Jurkat, Clone E6-1 (cell line): ENCODE measurements around the gene PPP3CA.

ENCODE experiments used
- DNase-seq: peaks from one replicate; pipeline ENCODE4 v3.0.0-alpha.2; 2011; ENCODE audit warnings: low read depth, low spot score
- H3K4me3 ChIP-seq: 2 replicates; pipeline ENCODE4 v1.5.1; 2011; ENCODE audit warnings: mild to moderate bottlenecking, low read length, control low read depth, moderate library complexity

Gene PPP3CA

DNA sequence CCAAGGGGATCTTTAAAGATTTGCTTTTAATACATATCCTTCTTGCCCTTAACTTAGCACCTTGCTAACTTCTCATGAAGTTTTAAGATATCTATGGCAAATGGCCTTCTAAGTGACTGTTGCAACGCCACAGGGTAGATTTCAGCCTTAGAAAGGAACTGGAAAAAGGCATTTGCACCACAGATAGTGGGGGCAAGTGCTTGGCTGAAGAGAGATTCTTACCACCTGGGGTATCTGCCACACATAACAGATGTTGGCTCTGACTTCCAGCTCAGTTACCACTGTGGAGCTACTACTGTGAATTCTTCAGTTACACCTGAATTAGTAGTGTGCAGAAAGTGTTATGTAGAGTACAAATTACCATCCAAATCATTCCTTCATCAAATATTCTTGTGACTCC, 302.6 kb downstream of the PPP3CA start:
- no peak for DNase-seq

GRCh38 chr4:101042847-101043246, 304.5 kb downstream of the PPP3CA start:
- no peak for DNase-seq
- no peak overlapping the region for H3K4me3 ChIP-seq

More for the DNA sequence above, 302.6 kb downstream of the PPP3CA start:
- H3K4me3 ChIP-seq: no peak overlapping the region

DNA sequence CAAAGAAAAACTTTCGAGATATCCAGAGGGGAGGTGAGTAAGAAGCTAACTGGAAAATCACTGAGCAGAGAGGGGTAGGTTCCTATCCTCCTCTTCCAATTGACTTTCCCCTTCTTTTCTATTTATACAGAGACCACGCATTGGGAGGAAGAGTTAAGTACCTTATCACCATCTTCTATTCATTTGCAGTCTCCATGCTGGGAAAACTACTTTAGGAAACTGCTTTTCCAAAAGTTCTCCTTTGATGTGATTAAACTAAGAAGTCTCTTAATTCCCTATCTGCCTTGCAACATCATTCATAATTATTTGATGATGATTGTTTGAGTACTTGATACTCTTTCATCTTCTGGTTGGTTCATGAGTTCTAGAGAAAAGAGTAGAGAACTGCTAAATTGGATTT, 306.6 kb downstream of the PPP3CA start:
- H3K4me3 ChIP-seq: no peak overlapping the region
- DNase-seq: no peak

- DNase-seq: no peak
- no peak overlapping the region for H3K4me3 ChIP-seq
Observed at GRCh38 chr4:101039367-101039766, 308.0 kb downstream of the PPP3CA start.

GRCh38 chr4:101037938-101038413, 309.4 kb downstream of the PPP3CA start:
- H3K4me3 ChIP-seq: no peak overlapping the region
- DNase-seq: peak; percentile 34

GRCh38 chr4:101037249-101037648, 310.1 kb downstream of the PPP3CA start:
- H3K4me3 ChIP-seq: no peak overlapping the region
- no peak for DNase-seq

DNA sequence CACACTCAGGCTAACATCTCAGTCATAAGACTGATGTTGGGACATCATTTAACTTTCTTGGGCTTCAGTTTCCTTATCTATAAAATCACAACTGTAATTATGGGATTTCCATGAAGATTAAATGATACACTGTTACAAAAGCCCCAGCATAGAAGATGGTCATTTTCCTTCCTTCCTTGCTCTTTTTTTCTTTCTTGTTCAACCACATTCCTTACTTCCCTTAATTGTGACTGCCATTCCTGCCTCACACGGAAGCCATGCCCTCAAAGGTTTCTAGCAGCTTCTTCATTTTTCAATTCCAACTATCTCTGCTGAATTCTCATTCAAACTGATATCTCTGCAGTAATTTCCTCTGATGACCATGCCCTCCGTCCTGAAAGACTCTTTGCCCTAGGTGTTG, 311.8 kb downstream of the PPP3CA start:
- no peak overlapping the region for H3K4me3 ChIP-seq
- DNase-seq: no peak

DNA sequence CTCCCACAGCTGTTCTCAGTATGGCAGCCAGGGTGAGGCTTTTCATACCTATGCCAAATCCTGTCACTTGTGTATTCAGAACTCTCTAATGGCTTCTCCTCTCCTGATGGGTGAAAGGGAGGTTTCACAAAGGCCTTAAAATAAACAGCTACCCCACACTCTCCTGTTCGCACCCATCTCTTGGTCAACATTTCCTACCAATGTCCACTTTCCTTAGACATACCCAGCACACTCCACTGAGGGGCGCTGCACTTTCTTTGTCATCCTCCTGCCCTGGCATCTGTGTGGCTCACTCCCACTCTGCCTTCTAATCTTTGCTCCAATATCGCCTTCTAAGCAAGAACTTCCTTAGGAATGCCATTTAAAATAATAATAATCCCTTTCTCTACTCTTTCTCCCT, 313.3 kb downstream of the PPP3CA start:
- DNase-seq: no peak
- no peak overlapping the region for H3K4me3 ChIP-seq

DNA sequence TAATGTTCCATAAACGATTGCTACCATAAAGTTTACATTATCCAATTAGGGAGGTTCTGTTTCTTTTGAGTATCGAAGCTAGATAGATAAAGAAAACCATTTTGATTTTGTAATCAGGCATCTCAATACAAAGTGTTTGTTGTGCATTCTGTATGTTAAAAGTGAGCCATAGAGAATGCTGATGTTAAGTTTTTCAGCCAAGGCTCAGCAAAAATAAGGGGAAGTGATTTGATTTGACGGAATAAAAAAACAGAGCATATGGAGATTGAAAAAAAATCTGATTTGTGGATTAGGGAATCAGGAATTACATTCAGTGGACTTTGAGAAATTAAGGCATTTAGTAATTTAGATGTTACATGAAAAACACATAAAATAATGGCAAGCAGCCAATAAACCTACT, 314.8 kb downstream of the PPP3CA start:
- no peak overlapping the region for H3K4me3 ChIP-seq

DNA sequence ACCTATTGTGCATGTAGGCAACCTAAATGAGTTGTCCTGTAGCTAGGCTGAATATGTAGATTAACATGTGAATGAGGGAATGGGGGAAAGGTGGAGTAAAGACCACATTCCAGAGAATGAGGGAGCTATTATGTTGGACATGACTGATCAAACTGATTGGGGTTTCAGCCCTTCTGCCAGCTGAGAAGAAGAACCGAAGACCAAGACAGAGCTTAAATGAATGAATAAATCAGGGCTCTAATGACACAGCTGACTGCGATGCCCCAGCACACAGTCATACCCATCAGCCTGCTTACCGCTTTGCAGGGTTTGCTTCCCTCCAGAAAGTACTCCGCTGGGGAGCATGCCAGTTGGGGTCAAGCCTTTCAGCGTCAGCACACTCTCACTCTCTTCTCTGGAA, 315.4 kb downstream of the PPP3CA start:
- no peak for DNase-seq
- H3K4me3 ChIP-seq: no peak overlapping the region

More for the DNA sequence above, 314.8 kb downstream of the PPP3CA start:
- no peak for DNase-seq

- no peak overlapping the region for H3K4me3 ChIP-seq
- no peak for DNase-seq
Observed at GRCh38 chr4:101028886-101029285, 318.4 kb downstream of the PPP3CA start.

GRCh38 chr4:101027721-101028120, 319.6 kb downstream of the PPP3CA start:
- no peak for DNase-seq

GRCh38 chr4:101025755-101026154, 321.6 kb downstream of the PPP3CA start:
- no peak for DNase-seq
- no peak overlapping the region for H3K4me3 ChIP-seq

More at GRCh38 chr4:101027721-101028120, 319.6 kb downstream of the PPP3CA start:
- H3K4me3 ChIP-seq: no peak overlapping the region

GRCh38 chr4:101022151-101023024, 324.9 kb downstream of the PPP3CA start:
- no peak for DNase-seq
- no peak overlapping the region for H3K4me3 ChIP-seq

GRCh38 chr4:101020956-101021355, 326.4 kb downstream of the PPP3CA start:
- H3K4me3 ChIP-seq: no peak overlapping the region
- peak; percentile 12 for DNase-seq

- peak; percentile 46 for DNase-seq
- H3K4me3 ChIP-seq: no peak overlapping the region
Observed at GRCh38 chr4:101019941-101020401, 327.4 kb downstream of the PPP3CA start.

GRCh38 chr4:101019313-101019712, 328.0 kb downstream of the PPP3CA start:
- no peak overlapping the region for H3K4me3 ChIP-seq
- DNase-seq: no peak

GRCh38 chr4:101018836-101019235, 328.5 kb downstream of the PPP3CA start:
- no peak for DNase-seq
- H3K4me3 ChIP-seq: no peak overlapping the region

DNA sequence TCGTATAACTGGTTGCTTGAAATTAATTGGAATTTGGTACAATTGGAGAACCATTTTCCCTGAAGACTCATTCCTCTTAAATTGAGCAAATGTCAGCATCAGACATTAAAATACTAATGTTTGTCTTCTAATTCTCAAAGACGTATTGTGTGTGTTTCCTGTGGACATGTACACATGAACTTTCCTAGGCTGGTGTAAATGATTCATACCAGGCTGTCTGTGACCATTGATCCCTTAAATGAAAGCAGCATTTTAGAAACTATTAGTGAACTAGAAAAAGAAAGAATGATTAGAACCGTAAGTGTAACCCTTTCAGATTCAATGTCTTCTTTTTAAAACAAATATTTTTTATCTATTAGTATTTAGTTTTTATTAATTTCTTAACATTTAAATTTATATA, 332.9 kb downstream of the PPP3CA start:
- no peak overlapping the region for H3K4me3 ChIP-seq
- no peak for DNase-seq

- no peak for DNase-seq
- H3K4me3 ChIP-seq: no peak overlapping the region
Observed at GRCh38 chr4:101010987-101011386, 336.3 kb downstream of the PPP3CA start.

GRCh38 chr4:101009471-101009870, 337.9 kb downstream of the PPP3CA start:
- no peak for DNase-seq
- H3K4me3 ChIP-seq: no peak overlapping the region
